Prostate gland (tissue), 2 donors: ENCODE data around the gene GNAI2.

Source experiments
- CTCF ChIP-seq, 4 experiments: fragments of 200-600 bp in 2 of 4; fragments of 450-650 bp in 2 of 4; sonication (generic) in 2 of 4; IDR thresholded peaks; 1 replicate in 3 of 4; 2 replicates in 1 of 4; pipeline ENCODE4 v1.5.1; 2016 to 2019; ENCODE audit warnings: antibody characterized with exemption in 4 of 4, mild to moderate bottlenecking in 2 of 4, moderate library complexity in 2 of 4
- POLR2A ChIP-seq: fragments of 450-650 bp; IDR thresholded peaks from one replicate; pipeline ENCODE4 v1.6.1; 2016; ENCODE audit warnings: antibody characterized with exemption, mild to moderate bottlenecking
- POLR2AphosphoS5 ChIP-seq: sonication (generic); formaldehyde crosslinking; IDR thresholded peaks from one replicate; pipeline ENCODE4 v1.6.1; 2017; ENCODE audit warnings: antibody characterized with exemption

DNA sequence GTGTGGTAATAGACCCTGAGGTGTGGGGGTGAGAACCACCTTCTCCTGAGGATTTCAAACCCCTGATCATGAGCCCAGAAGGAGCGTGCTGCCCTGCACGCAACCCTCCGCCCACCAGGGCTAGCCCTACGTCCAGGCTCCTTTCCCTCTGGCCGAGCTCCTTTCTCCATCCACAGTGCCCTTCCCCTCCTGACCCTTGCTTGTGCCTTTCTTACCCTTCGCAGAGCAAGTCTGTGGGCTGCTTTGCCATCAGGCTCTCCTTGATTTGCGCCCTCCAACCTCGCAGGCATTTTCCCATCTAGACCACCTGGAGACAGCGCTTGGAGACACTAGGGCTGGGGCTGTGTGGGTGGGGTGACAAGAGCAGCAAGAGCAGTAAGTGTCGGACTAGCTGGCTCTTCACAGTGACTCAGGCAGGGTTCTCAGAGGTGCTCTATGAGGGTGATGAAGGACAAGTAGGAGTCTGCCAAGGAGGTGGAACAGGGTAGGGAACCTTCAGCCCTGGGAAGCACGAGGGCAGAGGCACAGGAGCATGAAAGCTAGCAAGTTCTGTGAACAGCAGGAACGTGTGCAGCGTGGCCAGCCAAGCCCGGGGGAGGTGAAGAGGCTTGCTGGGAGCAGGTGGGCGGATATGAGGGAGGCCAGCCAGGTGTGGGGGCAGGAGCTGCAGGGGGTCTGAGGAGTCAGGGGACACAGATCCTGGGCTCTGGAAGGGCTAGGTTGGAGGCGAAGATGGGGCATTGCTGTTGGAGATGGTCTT lies 33.5 kb upstream of the GNAI2 start:
- TF ChIP-seq CTCF (IDR thresholded peaks at IDR 0.05) (no peak), POLR2AphosphoS5 (no peak), POLR2A (no peak)
